Spinal cord (tissue), 10 donors: ENCODE data around the gene CCDC50. TPM values are rescaled to one million over a fixed set of nuclear protein-coding genes. Genes with fewer than 3 reads are reported as not detected.

Experiments used
- DNase-seq, 6 donors: peaks; one replicate each; pipeline versions ENCODE4 v3.0.0 to v3.0.0-alpha.2; 2013 to 2015; ENCODE audit warnings: low spot score in 6 of 6, low read depth in 4 of 6
- H3K27ac ChIP-seq: one replicate; pipeline ENCODE4 v1.5.1; 2013; ENCODE audit warnings: low read depth, low read length, control low read depth
- H3K27me3 ChIP-seq: one replicate; pipeline ENCODE4 v1.6.1; 2013; ENCODE audit warnings: low read length; ENCODE audit not compliant: control insufficient read depth, insufficient read depth
- H3K36me3 ChIP-seq: one replicate; pipeline ENCODE4 v1.6.1; 2013; ENCODE audit warnings: low read length; ENCODE audit not compliant: control insufficient read depth, insufficient read depth
- H3K4me1 ChIP-seq: one replicate; pipeline ENCODE4 v1.6.1; 2013; ENCODE audit warnings: low read length; ENCODE audit not compliant: control insufficient read depth, insufficient read depth
- H3K4me3 ChIP-seq: one replicate; pipeline ENCODE4 v1.5.1; 2013; ENCODE audit warnings: low read depth, low read length, control low read depth
- H3K9me3 ChIP-seq: one replicate; pipeline ENCODE4 v1.6.1; 2013; ENCODE audit warnings: low read length; ENCODE audit not compliant: control insufficient read depth, insufficient read depth
- WGBS: methylation state at CpG from one replicate; pipeline ENCODE4 v1.1.5; 2013; ENCODE audit warnings: missing lambda C conversion rate; ENCODE audit not compliant: insufficient coverage; 5-methylcytosine and 5-hydroxymethylcytosine counted together
- polyA plus RNA-seq, 2 donors: library from polyadenylated mRNA; unstranded; fragments of 120-200 nt; gene quantifications; one replicate each; pipeline ENCODE4 v1.2.1, GENCODE V29; 2013; ENCODE audit not compliant: insufficient read length in 2 of 2
- total RNA-seq, 2 donors: library from RNA; depleted of rRNA in 1 of 2; stranded (reverse); fragments of 120-200 nt in 1 of 2; fragments of >200 nt in 1 of 2; gene quantifications; one replicate each; pipeline versions ENCODE4 v1.2.3 to v1.2.4, GENCODE V29; 2013 to 2014
- donor health status: healthy.

The CCDC50 gene
- total and polyA plus RNA-seq, 4 donors, result 35.8 to 70.3 (median 55.1) TPM

- Histone ChIP-seq H3K27me3 (no peaks in the 10 kb centered on the region), H3K27ac (no peak overlapping the region), H3K4me1 (no peaks in the 10 kb centered on the region), H3K4me3 (no peak overlapping the region), H3K36me3 (no peaks in the 10 kb centered on the region), H3K9me3 (no peaks in the 10 kb centered on the region)
- DNase-seq, result no peak
- WGBS, result 87% methylated on average over 2 of the region's 4 CpGs
Observed at GRCh38 chr3:191296041-191296541, 33.1 kb upstream of the CCDC50 start.

- Histone ChIP-seq H3K27me3 (no peaks in the 10 kb centered on the region), H3K36me3 (no peaks in the 10 kb centered on the region), H3K4me1 (no peaks in the 10 kb centered on the region), H3K9me3 (no peaks in the 10 kb centered on the region), H3K4me3 (no peak overlapping the region), H3K27ac (no peak overlapping the region)
- DNase-seq, result peak in 1 of 6 donors; percentile 50
Observed at GRCh38 chr3:191298846-191299245, 30.3 kb upstream of the CCDC50 start.

- H3K9me3 ChIP-seq, result no peaks in the 10 kb centered on the region
- H3K36me3 ChIP-seq, result no peaks in the 10 kb centered on the region
- H3K27ac ChIP-seq, result no peak overlapping the region
- no peak for DNase-seq
- H3K4me3 ChIP-seq, result no peak overlapping the region
- H3K27me3 ChIP-seq, result no peaks in the 10 kb centered on the region
- 80% methylated on average over 1 of the region's 1 CpG for WGBS
- H3K4me1 ChIP-seq, result no peaks in the 10 kb centered on the region
Observed at GRCh38 chr3:191300422-191300821, 28.8 kb upstream of the CCDC50 start.

GRCh38 chr3:191301017-191301416 is 28.2 kb upstream of the CCDC50 start:
- no peak for DNase-seq

GRCh38 chr3:191301782-191302411 is 27.3 kb upstream of the CCDC50 start:
- Histone ChIP-seq H3K36me3 (no peaks in the 10 kb centered on the region), H3K4me3 (no peak overlapping the region), H3K9me3 (no peaks in the 10 kb centered on the region), H3K27ac (no peak overlapping the region), H3K27me3 (no peaks in the 10 kb centered on the region), H3K4me1 (no peaks in the 10 kb centered on the region)
- no peak for DNase-seq
- WGBS, result 100% methylated on average over 2 of the region's 5 CpGs

More at GRCh38 chr3:191301017-191301416, 28.2 kb upstream of the CCDC50 start:
- WGBS, result no CpG with 5 or more reads among the region's 1 CpG
- H3K36me3 ChIP-seq, result no peaks in the 10 kb centered on the region
- no peaks in the 10 kb centered on the region for H3K27me3 ChIP-seq
- no peaks in the 10 kb centered on the region for H3K9me3 ChIP-seq
- no peaks in the 10 kb centered on the region for H3K4me1 ChIP-seq
- H3K4me3 ChIP-seq, result no peak overlapping the region
- H3K27ac ChIP-seq, result no peak overlapping the region

- H3K9me3 ChIP-seq, result no peaks in the 10 kb centered on the region
- no peaks in the 10 kb centered on the region for H3K27me3 ChIP-seq
- no peaks in the 10 kb centered on the region for H3K4me1 ChIP-seq
- no peak overlapping the region for H3K27ac ChIP-seq
- no peak for DNase-seq
- WGBS, result no CpG with 5 or more reads among the region's 2 CpGs
- no peaks in the 10 kb centered on the region for H3K36me3 ChIP-seq
- no peak overlapping the region for H3K4me3 ChIP-seq
Observed at GRCh38 chr3:191302451-191302850, 26.7 kb upstream of the CCDC50 start.

GRCh38 chr3:191303596-191303995 is 25.6 kb upstream of the CCDC50 start:
- WGBS, result 90% methylated on average over 2 of the region's 3 CpGs
- no peaks in the 10 kb centered on the region for H3K27me3 ChIP-seq
- no peaks in the 10 kb centered on the region for H3K4me1 ChIP-seq
- H3K27ac ChIP-seq, result no peak overlapping the region
- no peaks in the 10 kb centered on the region for H3K9me3 ChIP-seq
- H3K4me3 ChIP-seq, result no peak overlapping the region
- no peaks in the 10 kb centered on the region for H3K36me3 ChIP-seq
- no peak for DNase-seq

GRCh38 chr3:191306428-191306827 is 22.8 kb upstream of the CCDC50 start:
- no peaks in the 10 kb centered on the region for H3K36me3 ChIP-seq
- no peaks in the 10 kb centered on the region for H3K27me3 ChIP-seq
- no peak overlapping the region for H3K27ac ChIP-seq
- no peak overlapping the region for H3K4me3 ChIP-seq
- no CpG with 5 or more reads among the region's 4 CpGs for WGBS
- no peak for DNase-seq
- H3K4me1 ChIP-seq, result no peaks in the 10 kb centered on the region
- no peaks in the 10 kb centered on the region for H3K9me3 ChIP-seq

GRCh38 chr3:191307341-191307740 is 21.9 kb upstream of the CCDC50 start:
- Histone ChIP-seq H3K4me1 (no peaks in the 10 kb centered on the region), H3K27ac (no peak overlapping the region), H3K9me3 (no peaks in the 10 kb centered on the region), H3K27me3 (no peaks in the 10 kb centered on the region), H3K4me3 (no peak overlapping the region), H3K36me3 (no peaks in the 10 kb centered on the region)
- WGBS, result 84% methylated on average over 2 of the region's 4 CpGs
- no peak for DNase-seq

GRCh38 chr3:191313296-191313695 is 15.9 kb upstream of the CCDC50 start:
- no peaks in the 10 kb centered on the region for H3K27me3 ChIP-seq
- no peak overlapping the region for H3K4me3 ChIP-seq
- H3K9me3 ChIP-seq, result no peaks in the 10 kb centered on the region
- WGBS, result no CpG with 5 or more reads among the region's 2 CpGs
- no peak for DNase-seq
- H3K36me3 ChIP-seq, result no peaks in the 10 kb centered on the region
- H3K27ac ChIP-seq, result no peak overlapping the region
- H3K4me1 ChIP-seq, result no peaks in the 10 kb centered on the region
